Pons (tissue), 1 donor: Measurements from ENCODE around the gene ASS1.

Experiments
- DNase-seq: peaks from one replicate; pipeline ENCODE4 v3.0.0-alpha.2; 2016; ENCODE audit warnings: low spot score

The ASS1 gene

GRCh38 chr9:130498918-130499698, 54.3 kb downstream of the ASS1 start:
- no peak for DNase-seq

- DNase-seq: no peak
These were observed 55.1 kb downstream of the ASS1 start for GRCh38 chr9:130499804-130500263.

GRCh38 chr9:130500340-130501180, 55.8 kb downstream of the ASS1 start:
- peak; percentile 45 for DNase-seq

- DNase-seq: no peak
These were observed 56.9 kb downstream of the ASS1 start for GRCh38 chr9:130501639-130502038.

- no peak for DNase-seq
These were observed 63.5 kb downstream of the ASS1 start for GRCh38 chr9:130508218-130508617.

- no peak for DNase-seq
These were observed 67.4 kb downstream of the ASS1 start for GRCh38 chr9:130512199-130512598.

- DNase-seq: no peak
These were observed 68.3 kb downstream of the ASS1 start for GRCh38 chr9:130513078-130513477.

GRCh38 chr9:130518233-130518632, 73.5 kb downstream of the ASS1 start:
- DNase-seq: no peak

- DNase-seq: peak; percentile 20
These were observed 74.4 kb downstream of the ASS1 start for GRCh38 chr9:130518943-130519799.

- DNase-seq: no peak
These were observed 75.2 kb downstream of the ASS1 start for GRCh38 chr9:130519927-130520326.

- no peak for DNase-seq
These were observed 77.0 kb downstream of the ASS1 start for GRCh38 chr9:130521715-130522114.

GRCh38 chr9:130522233-130522808, 77.6 kb downstream of the ASS1 start:
- no peak for DNase-seq

- no peak for DNase-seq
These were observed 79.2 kb downstream of the ASS1 start for GRCh38 chr9:130523921-130524320.

GRCh38 chr9:130526193-130526853, 81.6 kb downstream of the ASS1 start:
- no peak for DNase-seq

GRCh38 chr9:130526854-130527650, 82.3 kb downstream of the ASS1 start:
- DNase-seq: no peak

GRCh38 chr9:130527651-130528310, 83.0 kb downstream of the ASS1 start:
- DNase-seq: no peak

GRCh38 chr9:130528674-130529073, 83.9 kb downstream of the ASS1 start:
- no peak for DNase-seq

GRCh38 chr9:130530938-130531337, 86.2 kb downstream of the ASS1 start:
- DNase-seq: no peak

- no peak for DNase-seq
These were observed 86.9 kb downstream of the ASS1 start for GRCh38 chr9:130531670-130532069.
